ENCODE measurements around the gene MZF1. TPM values are rescaled to one million over a fixed set of nuclear protein-coding genes. Genes with fewer than 3 reads are reported as not detected.
A peak's percentile ranks its signal among the peaks of the same experiment; 100 is the strongest.
"Not testable (repeated sequence)": the region's sequence is repeated elsewhere in the genome, so short reads cannot be mapped to it uniquely, and the experiment has no call there.

The MZF1 gene
- polyA plus RNA-seq, 1 donor: 39.0 TPM

DNA sequence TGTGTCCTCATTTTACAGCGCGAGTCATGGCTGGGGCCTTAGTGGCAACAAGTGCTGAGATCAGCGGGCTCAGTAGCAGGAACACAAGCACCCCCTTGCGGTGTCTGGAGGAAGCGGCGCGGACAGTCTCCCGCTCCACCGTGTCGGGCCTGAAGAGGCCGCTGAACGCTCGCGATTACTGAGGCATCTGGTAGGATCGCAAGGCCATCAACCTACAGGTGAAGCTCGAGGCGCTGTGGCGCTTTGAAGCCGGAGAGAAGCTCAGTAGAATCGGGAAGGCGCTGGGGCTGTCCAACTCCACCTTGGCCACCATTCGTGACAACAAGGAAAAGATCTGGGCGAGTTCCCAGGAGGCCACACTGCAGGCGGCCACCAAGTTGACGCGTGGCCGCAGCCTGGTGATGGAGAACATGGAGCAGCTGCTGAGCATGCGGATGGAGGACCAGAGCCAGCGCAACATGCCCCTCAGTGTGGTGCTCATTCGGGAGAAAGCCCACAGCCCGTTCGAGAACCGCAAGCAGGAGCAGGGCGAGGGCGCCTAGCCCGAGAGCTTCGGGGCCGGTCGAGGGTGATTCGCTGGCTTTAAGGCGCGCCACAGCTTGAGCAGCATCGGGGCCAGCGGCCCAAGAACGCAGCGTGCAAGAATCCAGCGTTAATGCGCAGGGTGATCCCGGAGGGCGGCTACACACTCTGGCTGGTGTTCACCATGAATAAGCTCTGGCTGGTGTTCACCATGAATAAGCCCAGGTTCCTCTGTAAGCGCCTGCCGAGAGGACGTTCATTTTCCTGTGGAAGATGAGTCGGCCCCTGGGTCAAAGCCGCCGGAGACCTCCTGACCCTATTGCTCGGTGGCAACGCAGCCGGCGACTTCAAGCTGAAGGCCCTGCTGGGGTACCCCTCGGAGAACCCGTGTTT lies 8.3 kb upstream of the MZF1 start:
- Histone ChIP-seq H3K27ac (ENCODE audit: low read length) (peak overlapping the region; percentile 38), H3K27me3 (ENCODE audit: control insufficient read depth, insufficient read depth, low read length) (no peaks in the 10 kb centered on the region), H3K4me3 (ENCODE audit: low read length) (no peak overlapping the region), H3K4me1 (ENCODE audit: control insufficient read depth, insufficient read depth, low read length) (peaks cover 3% of the 10 kb centered on the region), H3K36me3 (ENCODE audit: control insufficient read depth, insufficient read depth, low read length) (peaks cover 28% of the 10 kb centered on the region), H3K9me3 (ENCODE audit: control insufficient read depth, low read depth, low read length) (peaks cover 4% of the 10 kb centered on the region)
- no CpG with 5 or more reads among the region's 62 CpGs for WGBS (ENCODE audit: insufficient coverage, low lambda C conversion rate)
- peak; percentile 86 to 89 for DNase-seq

DNA sequence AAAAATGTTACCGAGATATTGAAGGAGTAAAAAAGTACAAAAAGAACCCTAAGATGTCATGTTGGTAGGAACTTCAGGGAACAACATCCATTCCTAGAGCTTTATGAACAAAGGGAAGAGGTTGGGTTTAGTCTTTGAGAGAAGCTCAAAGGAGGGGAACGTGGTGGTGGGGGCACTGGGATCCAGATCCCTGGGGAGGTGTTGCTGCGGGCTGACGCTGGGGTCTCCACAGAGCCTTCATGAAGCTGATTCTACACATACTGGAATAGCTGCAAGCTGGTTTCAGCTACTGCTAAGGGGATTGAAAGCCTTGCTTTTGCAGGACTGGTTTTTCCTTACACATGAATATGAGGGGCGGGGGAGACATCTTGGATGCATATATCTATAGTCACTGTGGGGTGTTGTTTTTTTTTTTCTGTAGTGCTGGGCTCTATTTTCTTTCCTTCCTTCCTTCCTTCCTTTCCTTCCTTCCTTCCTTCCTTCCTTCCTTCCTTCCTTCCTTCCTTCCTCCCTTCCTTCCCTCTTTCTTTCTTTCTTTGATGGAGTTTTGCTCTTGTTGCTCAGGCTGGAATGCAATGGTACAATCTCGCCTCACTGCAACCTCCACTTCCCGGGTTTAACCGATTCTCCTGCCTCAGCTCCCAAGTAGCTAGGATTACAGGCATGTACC lies 6.5 kb upstream of the MZF1 start:
- H3K36me3 ChIP-seq (ENCODE audit: control insufficient read depth, insufficient read depth, low read length): peaks cover 28% of the 10 kb centered on the region
- no peaks in the 10 kb centered on the region for H3K27me3 ChIP-seq (ENCODE audit: control insufficient read depth, insufficient read depth, low read length)
- peaks cover 5% of the 10 kb centered on the region for H3K4me1 ChIP-seq (ENCODE audit: control insufficient read depth, insufficient read depth, low read length)
- no peak overlapping the region for H3K27ac ChIP-seq (ENCODE audit: low read length)
- H3K9me3 ChIP-seq (ENCODE audit: control insufficient read depth, low read depth, low read length): peaks cover 4% of the 10 kb centered on the region
- no CpG with 5 or more reads among the region's 8 CpGs for WGBS (ENCODE audit: insufficient coverage, low lambda C conversion rate)
- no peak overlapping the region for H3K4me3 ChIP-seq (ENCODE audit: low read length)
- no peak for DNase-seq

DNA sequence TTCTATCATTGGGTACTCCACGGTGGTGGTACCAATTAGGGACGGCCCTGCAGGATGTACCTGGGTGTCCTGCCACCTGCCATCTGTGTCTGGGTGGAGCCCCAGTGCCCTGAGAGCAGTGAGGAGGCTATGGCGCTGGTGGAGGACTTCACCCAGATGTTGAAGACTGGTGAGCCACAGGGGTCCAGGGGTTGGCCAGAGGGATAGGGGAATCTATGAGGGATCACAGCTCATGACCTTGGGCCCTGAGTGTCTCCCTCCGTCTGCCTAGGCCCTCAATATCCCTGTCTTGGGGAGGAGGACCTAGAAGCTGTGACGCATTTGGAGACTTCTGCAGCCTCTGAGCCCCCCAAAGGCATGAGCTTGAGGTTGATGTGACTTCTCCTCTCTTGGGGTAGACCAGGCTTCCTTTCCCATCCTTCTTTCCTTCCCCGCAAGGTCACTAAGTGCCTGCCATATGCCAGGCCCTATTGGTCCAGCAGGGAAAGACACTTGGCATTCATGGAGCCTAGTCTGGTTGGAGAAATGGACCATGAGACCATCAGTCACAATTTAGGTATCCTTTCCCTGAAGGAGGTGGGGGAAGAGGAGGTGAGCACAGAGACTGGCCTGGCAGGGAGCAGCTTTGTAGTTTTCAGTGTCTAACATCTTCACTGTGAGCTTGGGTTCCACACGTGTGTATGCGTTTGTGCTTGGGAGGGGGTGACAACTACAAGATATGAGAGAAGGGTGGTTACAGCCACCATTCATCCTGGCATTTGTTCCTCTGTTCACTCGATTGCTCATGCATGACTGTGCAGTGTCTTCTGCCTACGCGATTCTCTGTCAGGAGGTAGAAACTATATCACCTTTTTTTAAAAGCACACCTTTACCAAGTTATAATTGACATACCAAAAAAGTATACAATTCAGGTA lies 5.1 kb upstream of the MZF1 start:
- no peaks in the 10 kb centered on the region for H3K27me3 ChIP-seq (ENCODE audit: control insufficient read depth, insufficient read depth, low read length)
- no CpG with 5 or more reads among the region's 11 CpGs for WGBS (ENCODE audit: insufficient coverage, low lambda C conversion rate)
- H3K9me3 ChIP-seq (ENCODE audit: control insufficient read depth, low read depth, low read length): peaks cover 4% of the 10 kb centered on the region
- no peak overlapping the region for H3K27ac ChIP-seq (ENCODE audit: low read length)
- H3K4me1 ChIP-seq (ENCODE audit: control insufficient read depth, insufficient read depth, low read length): peaks cover 16% of the 10 kb centered on the region
- no peak overlapping the region for H3K4me3 ChIP-seq (ENCODE audit: low read length)
- no peak for DNase-seq
- H3K36me3 ChIP-seq (ENCODE audit: control insufficient read depth, insufficient read depth, low read length): peaks cover 19% of the 10 kb centered on the region

DNA sequence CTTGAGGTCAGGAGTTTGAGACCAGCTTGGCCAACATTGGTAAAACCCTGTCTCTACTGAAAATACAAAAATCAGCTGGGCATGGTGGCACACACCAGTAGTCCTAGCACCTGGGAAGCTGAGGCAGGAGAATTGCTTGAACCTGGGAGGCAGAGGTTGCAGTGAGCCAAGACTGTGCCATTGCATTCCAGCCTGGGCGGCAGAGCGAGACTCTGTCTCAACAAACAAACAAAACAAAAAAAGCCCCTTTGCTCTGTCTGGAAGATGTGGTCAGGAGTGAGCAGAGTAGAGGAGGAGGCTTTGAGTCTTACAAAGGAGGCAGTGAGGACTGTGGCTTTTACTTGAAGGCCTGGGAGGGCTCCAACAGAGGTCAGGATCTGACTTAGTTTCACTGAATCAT lies 4.4 kb upstream of the MZF1 start:
- no CpG with 5 or more reads among the region's 2 CpGs for WGBS (ENCODE audit: insufficient coverage, low lambda C conversion rate)
- DNase-seq: not testable (repeated sequence)

DNA sequence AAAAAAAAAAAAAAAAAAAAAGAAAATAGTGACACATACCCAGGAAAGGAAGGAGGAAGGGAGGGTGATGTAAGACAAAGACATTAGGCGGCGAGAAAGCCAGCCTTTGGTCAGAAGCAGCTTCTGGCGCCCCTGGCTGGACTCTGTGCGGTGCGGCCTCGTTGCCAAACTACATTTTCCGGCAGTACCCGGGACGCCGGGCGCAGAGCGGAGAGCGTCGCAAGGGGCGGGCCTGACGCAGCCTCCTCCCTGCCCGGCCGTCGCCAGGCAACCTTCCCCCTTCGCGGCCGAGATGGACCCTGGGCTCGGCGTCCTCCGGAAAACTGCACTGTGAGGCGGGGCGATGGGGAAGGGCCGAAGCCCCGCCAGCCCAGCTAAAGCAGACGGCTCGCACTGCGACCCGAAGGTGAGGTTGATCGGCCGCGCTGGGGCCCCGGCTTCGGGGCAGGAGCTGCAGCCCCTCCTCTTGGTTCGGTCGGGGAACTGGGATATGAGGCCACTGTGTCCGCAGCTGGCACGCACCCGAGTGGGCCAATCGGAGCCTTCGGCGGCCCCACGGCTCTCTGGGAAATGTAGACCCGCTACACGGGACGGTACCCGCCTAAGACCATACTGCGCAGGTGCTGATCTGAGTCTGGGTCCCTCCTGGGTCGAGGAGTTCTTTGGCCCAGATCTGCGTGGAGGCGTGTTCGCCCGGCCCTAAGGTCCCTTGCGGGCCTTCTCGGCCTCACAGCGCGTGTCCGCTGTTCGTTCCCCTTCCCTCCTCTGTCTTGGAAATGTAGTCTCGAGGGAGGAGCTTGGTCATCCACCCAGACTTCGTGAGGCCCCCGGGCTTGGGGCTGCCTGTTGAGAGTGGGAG lies 2.3 kb upstream of the MZF1 start:
- H3K27ac ChIP-seq (ENCODE audit: low read length): peak overlapping the region; percentile 94
- H3K4me1 ChIP-seq (ENCODE audit: control insufficient read depth, insufficient read depth, low read length): peaks cover 20% of the 10 kb centered on the region
- peaks cover 12% of the 10 kb centered on the region for H3K36me3 ChIP-seq (ENCODE audit: control insufficient read depth, insufficient read depth, low read length)
- no CpG with 5 or more reads among the region's 66 CpGs for WGBS (ENCODE audit: insufficient coverage, low lambda C conversion rate)
- peak overlapping the region; percentile 85 for H3K4me3 ChIP-seq (ENCODE audit: low read length)
- DNase-seq: peak; percentile 93 to 97
- no peaks in the 10 kb centered on the region for H3K9me3 ChIP-seq (ENCODE audit: control insufficient read depth, low read depth, low read length)
- no peaks in the 10 kb centered on the region for H3K27me3 ChIP-seq (ENCODE audit: control insufficient read depth, insufficient read depth, low read length)

More for the DNA sequence above, 4.4 kb upstream of the MZF1 start:
- not testable (repeated sequence) for H3K4me3 ChIP-seq (ENCODE audit: low read length); H3K9me3 ChIP-seq (ENCODE audit: control insufficient read depth, low read depth, low read length); H3K27ac ChIP-seq (ENCODE audit: low read length); H3K27me3 ChIP-seq (ENCODE audit: control insufficient read depth, insufficient read depth, low read length)
- H3K4me1 ChIP-seq (ENCODE audit: control insufficient read depth, insufficient read depth, low read length): peaks cover 16% of the 10 kb centered on the region
- peaks cover 12% of the 10 kb centered on the region for H3K36me3 ChIP-seq (ENCODE audit: control insufficient read depth, insufficient read depth, low read length)

DNA sequence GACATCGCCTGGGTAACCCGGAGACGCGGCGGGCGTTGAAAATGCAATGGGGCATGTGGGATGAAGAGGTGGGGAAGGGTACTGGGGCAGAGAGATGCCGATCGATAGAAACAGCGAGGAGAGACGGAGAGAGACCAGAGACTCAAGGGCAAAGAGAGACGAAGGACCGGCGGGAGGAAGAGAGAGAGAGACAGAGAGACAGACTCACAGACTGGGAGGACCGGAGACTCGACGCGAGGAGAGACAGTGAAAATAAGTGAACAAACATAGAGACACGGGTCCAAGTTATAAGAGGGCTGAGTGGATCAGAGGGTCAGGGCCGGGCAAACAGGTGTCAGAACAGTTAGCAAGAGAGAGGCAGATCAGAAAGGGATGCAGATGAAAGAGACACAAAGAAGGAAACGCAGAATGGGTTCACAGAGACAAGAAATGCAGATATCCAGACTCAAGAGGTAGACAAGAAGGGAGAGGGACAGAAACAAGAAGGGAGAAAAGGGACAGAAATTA lies 576 bp upstream of the MZF1 start:
- WGBS (ENCODE audit: insufficient coverage, low lambda C conversion rate): 2% methylated on average over 7 of the region's 20 CpGs
- H3K9me3 ChIP-seq (ENCODE audit: control insufficient read depth, low read depth, low read length): no peaks in the 10 kb centered on the region
- no peak for DNase-seq
- peak overlapping the region; percentile 63 for H3K4me3 ChIP-seq (ENCODE audit: low read length)
- H3K4me1 ChIP-seq (ENCODE audit: control insufficient read depth, insufficient read depth, low read length): peaks cover 20% of the 10 kb centered on the region
- peak overlapping the region; percentile 91 for H3K27ac ChIP-seq (ENCODE audit: low read length)
- H3K36me3 ChIP-seq (ENCODE audit: control insufficient read depth, insufficient read depth, low read length): peaks cover 29% of the 10 kb centered on the region
- no peaks in the 10 kb centered on the region for H3K27me3 ChIP-seq (ENCODE audit: control insufficient read depth, insufficient read depth, low read length)

DNA sequence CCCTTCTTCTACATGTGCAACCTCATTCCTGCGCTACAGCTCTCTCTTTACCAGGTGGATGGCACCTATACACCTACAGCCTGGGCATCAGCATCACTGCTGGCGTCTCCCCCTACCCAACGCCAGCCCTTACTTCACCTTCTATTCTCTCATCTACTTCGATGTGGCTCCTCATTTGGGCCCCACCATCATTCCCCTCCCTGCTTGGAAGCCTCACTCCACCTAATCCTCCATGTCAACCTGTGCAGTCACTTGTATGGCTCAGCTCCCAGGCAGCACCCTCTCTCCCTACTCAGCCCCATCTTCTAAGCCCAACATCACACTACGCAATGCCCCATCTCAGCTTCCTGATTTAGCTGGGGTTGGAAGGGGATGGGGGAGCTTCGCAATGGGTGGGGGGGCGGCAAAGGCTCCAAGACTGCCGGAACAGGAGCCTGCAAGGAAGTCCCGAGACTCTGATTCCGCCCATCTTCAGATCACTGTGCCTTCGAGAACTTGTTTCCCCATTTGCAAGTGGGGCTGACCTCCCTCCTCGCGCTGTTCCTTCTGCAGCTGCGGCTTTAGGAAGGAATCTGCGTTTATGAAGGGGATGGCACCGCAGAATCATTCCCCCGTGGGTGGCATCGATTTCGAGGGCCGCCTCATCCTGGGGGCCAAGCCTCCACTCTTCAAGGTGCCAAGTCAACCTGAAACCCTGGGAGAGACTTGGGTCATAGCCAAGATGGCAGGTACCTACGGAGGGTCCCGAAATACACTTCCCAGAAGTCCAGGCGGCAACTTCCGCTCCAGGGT lies 913 bp downstream of the MZF1 start:
- DNase-seq: no peak
- peaks cover 35% of the 10 kb centered on the region for H3K36me3 ChIP-seq (ENCODE audit: control insufficient read depth, insufficient read depth, low read length)
- no peaks in the 10 kb centered on the region for H3K9me3 ChIP-seq (ENCODE audit: control insufficient read depth, low read depth, low read length)
- no peaks in the 10 kb centered on the region for H3K27me3 ChIP-seq (ENCODE audit: control insufficient read depth, insufficient read depth, low read length)
- no CpG with 5 or more reads among the region's 24 CpGs for WGBS (ENCODE audit: insufficient coverage, low lambda C conversion rate)
- peak overlapping the region; percentile 91 for H3K27ac ChIP-seq (ENCODE audit: low read length)
- H3K4me3 ChIP-seq (ENCODE audit: low read length): peak overlapping the region; percentile 63
- H3K4me1 ChIP-seq (ENCODE audit: control insufficient read depth, insufficient read depth, low read length): peaks cover 20% of the 10 kb centered on the region

DNA sequence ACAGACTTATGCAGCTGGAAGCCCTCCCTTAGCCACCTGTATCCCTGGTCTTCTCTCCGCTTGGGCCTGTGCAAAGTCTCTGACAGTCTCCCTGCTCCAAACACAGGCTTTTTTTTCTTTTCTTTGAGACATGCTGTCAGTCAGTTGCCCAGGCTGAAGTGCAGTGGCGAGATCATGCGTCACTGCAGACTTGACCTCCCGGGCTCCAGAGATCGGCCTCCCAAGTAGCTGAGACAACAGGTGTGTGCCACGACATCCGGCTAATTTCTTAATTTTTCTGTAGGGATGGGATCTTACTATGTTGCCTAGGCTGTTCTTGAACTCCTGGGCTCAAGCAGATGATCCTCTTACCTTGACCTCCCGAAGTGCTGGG lies 1.6 kb downstream of the MZF1 start:
- Histone ChIP-seq H3K27me3 (ENCODE audit: control insufficient read depth, insufficient read depth, low read length) (no peaks in the 10 kb centered on the region), H3K9me3 (ENCODE audit: control insufficient read depth, low read depth, low read length) (no peaks in the 10 kb centered on the region), H3K4me3 (ENCODE audit: low read length) (no peak overlapping the region), H3K27ac (ENCODE audit: low read length) (no peak overlapping the region), H3K4me1 (ENCODE audit: control insufficient read depth, insufficient read depth, low read length) (peaks cover 20% of the 10 kb centered on the region), H3K36me3 (ENCODE audit: control insufficient read depth, insufficient read depth, low read length) (peaks cover 40% of the 10 kb centered on the region)
- no peak for DNase-seq
- no CpG with 5 or more reads among the region's 8 CpGs for WGBS (ENCODE audit: insufficient coverage, low lambda C conversion rate)
